ENCODE results near the gene AOC3.
"Not testable (repeated sequence)": the region's sequence is repeated elsewhere in the genome, so short reads cannot be mapped to it uniquely, and the experiment has no call there.

Gene AOC3

GRCh38 chr17:42878924-42879595 lies 28.1 kb downstream of the AOC3 start:
- DNase-seq (ENCODE audit: extremely low read depth, low read depth), result no peak
- no peak overlapping the region for H3K4me3 ChIP-seq (replicated peaks; ENCODE audit: low read depth, low read length)
- no peak for TF ChIP-seq CTCF (IDR thresholded peaks at IDR 0.05; ENCODE audit: low read depth, low read length, missing control alignments)

GRCh38 chr17:42879596-42879985 lies 28.6 kb downstream of the AOC3 start:
- no peak for DNase-seq (ENCODE audit: extremely low read depth, low read depth)
- TF ChIP-seq CTCF (IDR thresholded peaks at IDR 0.05; ENCODE audit: low read depth, low read length, missing control alignments), result no peak
- H3K4me3 ChIP-seq (replicated peaks; ENCODE audit: low read depth, low read length), result no peak overlapping the region

GRCh38 chr17:42880776-42881310 lies 29.8 kb downstream of the AOC3 start:
- no peak for DNase-seq (ENCODE audit: extremely low read depth, low read depth)
- no peak for TF ChIP-seq CTCF (IDR thresholded peaks at IDR 0.05; ENCODE audit: low read depth, low read length, missing control alignments)
- no peak overlapping the region for H3K4me3 ChIP-seq (replicated peaks; ENCODE audit: low read depth, low read length)

GRCh38 chr17:42881706-42882105 lies 30.7 kb downstream of the AOC3 start:
- H3K4me3 ChIP-seq (replicated peaks; ENCODE audit: low read depth, low read length); DNase-seq (ENCODE audit: extremely low read depth, low read depth): not testable (repeated sequence)

GRCh38 chr17:42882166-42882565 lies 31.2 kb downstream of the AOC3 start:
- no peak for DNase-seq (ENCODE audit: extremely low read depth, low read depth)
- TF ChIP-seq CTCF (IDR thresholded peaks at IDR 0.05; ENCODE audit: low read depth, low read length, missing control alignments), result no peak
- H3K4me3 ChIP-seq (replicated peaks; ENCODE audit: low read depth, low read length), result no peak overlapping the region

- DNase-seq (ENCODE audit: extremely low read depth, low read depth), result no peak
- no peak for TF ChIP-seq CTCF (IDR thresholded peaks at IDR 0.05; ENCODE audit: low read depth, low read length, missing control alignments)
These were observed 33.0 kb downstream of the AOC3 start for GRCh38 chr17:42883802-42884558.

GRCh38 chr17:42885806-42886205 lies 34.8 kb downstream of the AOC3 start:
- not testable (repeated sequence) for DNase-seq (ENCODE audit: extremely low read depth, low read depth)

More at GRCh38 chr17:42883802-42884558, 33.0 kb downstream of the AOC3 start:
- H3K4me3 ChIP-seq (replicated peaks; ENCODE audit: low read depth, low read length), result no peak overlapping the region

More at GRCh38 chr17:42885806-42886205, 34.8 kb downstream of the AOC3 start:
- not testable (repeated sequence) for H3K4me3 ChIP-seq (replicated peaks; ENCODE audit: low read depth, low read length)

Measured in HFF-Myc (cell line).